HCT116 (cell line): ENCODE results near the gene IRS1. TPM values are rescaled to one million over a fixed set of nuclear protein-coding genes. Genes with fewer than 3 reads are reported as not detected.

Source experiments
- ATAC-seq: fragments of 200-7000 bp; cut with Tn5 transposase; 2 replicates; pipeline ENCODE4 v1.9.1; 2020; ENCODE audit warnings: mild to moderate bottlenecking, moderate library complexity
- BruUV-seq: library from RNA; stranded (reverse); fragments of 400-500 nt; replicated peaks from 2 replicates; lab custom pipeline; 2021; lab: Mats Ljungman, UMichigan
- CTCF ChIA-PET: fragments of 300-600 bp; sonication (Branson Sonifier 250); formaldehyde crosslinking; loops from one replicate; lab custom pipeline; 2021; ENCODE audit warnings: antibody characterized with exemption; lab: Charles Lee
- POLR2A ChIA-PET: fragments of 300-600, 350-600 bp; sonication (Branson Sonifier 250); formaldehyde crosslinking; loops from one replicate; lab custom pipeline; 2021; ENCODE audit warnings: antibody characterized with exemption; lab: Charles Lee
- RAD21 ChIA-PET, 2 experiments: fragments of 300-600 bp; sonication (Branson Sonifier 250); formaldehyde crosslinking; loops; one replicate each; lab custom pipeline; 2023; ENCODE audit warnings: low total read pairs in 2 of 2; ENCODE audit not compliant: uncharacterized antibody in 2 of 2, unreplicated experiment in 2 of 2, low non-redundant PET in 1 of 2; lab: Charles Lee
- DNase-seq: peaks from one replicate; pipeline ENCODE4 v3.0.0-alpha.2; 2010; ENCODE audit warnings: low read depth, low spot score
- H2AFZ ChIP-seq: fragments of 200-600 bp; shearing (Covaris generic), sonication (generic); 2 replicates; pipeline ENCODE4 v1.6.1; 2017; ENCODE audit warnings: low read depth, mixed run types, mixed read lengths, antibody characterized with exemption, low read length; ENCODE audit not compliant: poor library complexity, severe bottlenecking
- H3K27ac ChIP-seq: 2 replicates; pipeline ENCODE4 v1.5.1; 2012; ENCODE audit warnings: low read depth, low read length
- H3K27me3 ChIP-seq: fragments of 200-600 bp; sonication (generic); 2 replicates; pipeline ENCODE4 v1.6.1; 2016; ENCODE audit warnings: mixed run types, low read length, mixed read lengths; ENCODE audit not compliant: insufficient read depth
- H3K36me3 ChIP-seq, 2 experiments: fragments of 200-500 bp in 1 of 2; fragments of 200-600 bp in 1 of 2; sonication (Bioruptor generic) in 1 of 2; sonication (generic) in 1 of 2; 2 replicates each; pipeline versions ENCODE4 v1.5.1 to v1.6.1; 2014 to 2016; ENCODE audit warnings: low read length in 2 of 2, inconsistent platforms in 1 of 2, mixed read lengths in 1 of 2, mixed run types in 1 of 2; ENCODE audit not compliant: insufficient read depth in 2 of 2, control insufficient read depth in 1 of 2
- H3K4me1 ChIP-seq, 2 experiments: fragments of 200-600 bp in 1 of 2; sonication (generic) in 1 of 2; 2 replicates each; pipeline versions ENCODE4 v1.5.1 to v1.6.1; 2012 to 2017; ENCODE audit warnings: low read length in 2 of 2, inconsistent platforms in 1 of 2, mild to moderate bottlenecking in 1 of 2, mixed read lengths in 1 of 2, mixed run types in 1 of 2, moderate library complexity in 1 of 2; ENCODE audit not compliant: insufficient read depth in 2 of 2, control insufficient read depth in 1 of 2
- H3K4me2 ChIP-seq: fragments of 200-600 bp; sonication (generic); 2 replicates; pipeline ENCODE4 v1.6.1; 2017; ENCODE audit warnings: mixed run types, low read length, mixed read lengths
- H3K4me3 ChIP-seq, 2 experiments: fragments of 200-600 bp in 1 of 2; sonication (generic) in 1 of 2; replicated peaks in 1 of 2; 2 replicates each; pipeline ENCODE4 v1.5.1; 2011 to 2016; ENCODE audit warnings: low read length in 2 of 2, control low read depth in 1 of 2, low read depth in 1 of 2, mild to moderate bottlenecking in 1 of 2, mixed read lengths in 1 of 2, mixed run types in 1 of 2
- H3K79me2 ChIP-seq: fragments of 200-600 bp; sonication (generic); 2 replicates; pipeline ENCODE4 v1.6.1; 2017; ENCODE audit warnings: mild to moderate bottlenecking, mixed run types, low read length, moderate library complexity, mixed read lengths; ENCODE audit not compliant: insufficient read depth
- H3K9ac ChIP-seq: fragments of 200-600 bp; sonication (generic); 2 replicates; pipeline ENCODE4 v1.6.1; 2016; ENCODE audit warnings: low read length, mixed read lengths
- H3K9me2 ChIP-seq: fragments of 200-600 bp; sonication (generic), shearing (Covaris generic); 2 replicates; pipeline ENCODE4 v1.6.1; 2017; ENCODE audit warnings: mixed run types, mild to moderate bottlenecking, moderate library complexity; ENCODE audit not compliant: insufficient read depth
- H3K9me3 ChIP-seq, 2 experiments: fragments of 200-500 bp in 1 of 2; fragments of 200-600 bp in 1 of 2; sonication (Bioruptor generic) in 1 of 2; sonication (generic) in 1 of 2; 2 replicates each; pipeline ENCODE4 v1.6.1; 2014 to 2017; ENCODE audit warnings: low read length in 2 of 2, mixed read lengths in 2 of 2, inconsistent platforms in 1 of 2, low read depth in 1 of 2, mild to moderate bottlenecking in 1 of 2, mixed run types in 1 of 2, moderate library complexity in 1 of 2; ENCODE audit not compliant: control insufficient read depth in 1 of 2, insufficient read depth in 1 of 2
- H4K20me1 ChIP-seq: fragments of 200-600 bp; sonication (generic), shearing (Covaris generic); 2 replicates; pipeline ENCODE4 v1.6.1; 2017; ENCODE audit warnings: mixed run types, mild to moderate bottlenecking, moderate library complexity; ENCODE audit not compliant: insufficient read depth
- CEBPB ChIP-seq: IDR thresholded peaks from 2 replicates; pipeline ENCODE4 v1.6.1; 2012; ENCODE audit warnings: low read depth
- ELF1 ChIP-seq: IDR thresholded peaks from 2 replicates; pipeline ENCODE4 v1.6.1; 2012; ENCODE audit warnings: low read depth, borderline replicate concordance
- EZH2phosphoT487 ChIP-seq: fragments of 200-600 bp; IDR thresholded peaks from 2 replicates; pipeline ENCODE4 v1.6.1; 2018; ENCODE audit warnings: antibody characterized with exemption, borderline replicate concordance
- FOSL1 ChIP-seq: IDR thresholded peaks from 2 replicates; pipeline ENCODE4 v1.6.1; 2012; ENCODE audit warnings: low read depth
- JUND ChIP-seq: IDR thresholded peaks from 2 replicates; pipeline ENCODE4 v1.6.1; 2012
- MAX ChIP-seq: IDR thresholded peaks from 2 replicates; pipeline ENCODE4 v1.6.1; 2012
- POLR2AphosphoS5 ChIP-seq: IDR thresholded peaks from 2 replicates; pipeline ENCODE4 v1.6.1; 2011; ENCODE audit warnings: mild to moderate bottlenecking, low read depth, low read length, moderate library complexity
- RAD21 ChIP-seq: IDR thresholded peaks from 2 replicates; pipeline ENCODE4 v1.6.1; 2012; ENCODE audit warnings: low read depth, mild to moderate bottlenecking
- SIN3A ChIP-seq: IDR thresholded peaks from 2 replicates; pipeline ENCODE4 v1.6.1; 2012; ENCODE audit warnings: low read depth
- SP1 ChIP-seq: IDR thresholded peaks from 2 replicates; pipeline ENCODE4 v1.6.1; 2012; ENCODE audit warnings: low read depth
- TCF7L2 ChIP-seq: IDR thresholded peaks from 2 replicates; pipeline ENCODE4 v1.7.0; 2011; ENCODE audit warnings: borderline replicate concordance, inconsistent platforms; ENCODE audit not compliant: insufficient read depth, insufficient read length; ENCODE audit errors: extremely low read depth
- YY1 ChIP-seq: IDR thresholded peaks from 2 replicates; pipeline ENCODE4 v1.6.1; 2011; ENCODE audit warnings: low read length, low read depth, moderate library complexity, mild to moderate bottlenecking; ENCODE audit not compliant: insufficient replicate concordance; ENCODE audit errors: extremely low read depth
- ZFX ChIP-seq: fragments of 450-650 bp; IDR thresholded peaks from 2 replicates; pipeline ENCODE4 v1.6.1; 2017
- intact Hi-C: fragments of 100-400 bp; cut with micrococcal nuclease; formaldehyde crosslinking; loops from 2 replicates; pipeline ENCODE4 v1.10.0; 2022
- total RNA-seq: library from RNA; stranded (reverse); gene quantifications from one replicate; pipeline ENCODE4 v1.2.1, GENCODE V29; 2021; ENCODE audit not compliant: unreplicated experiment

Gene IRS1
- total RNA-seq, 1 experiment from 2014 or later, result 88.8 TPM

- peaks cover 0 to 16% of the 10 kb centered on the region in 2 experiments; a peak in 1 of 4 replicates for H3K36me3 ChIP-seq
- peak overlapping the region; percentile 7 to 28; a peak in 2 of 4 replicates for H3K4me3 ChIP-seq
- H3K9me2 ChIP-seq, result no peaks in the 10 kb centered on the region
- peaks cover 90 to 100% of the 10 kb centered on the region in 2 experiments for H3K4me1 ChIP-seq
- peak; percentile 48 for DNase-seq
- H3K9ac ChIP-seq, result peak overlapping the region; percentile 66
- peak overlapping the region; percentile 96 for H3K27ac ChIP-seq
- RAD21 ChIA-PET, result interaction anchor here in 1 of 2 experiments (0.5 kb wide), 1 partner anchor 112 kb away, joined by 3 read pairs; no protein-coding TSS in a partner anchor
- TF ChIP-seq JUND (peak; percentile 76), SIN3A (no peak), CEBPB (peak; percentile 20; the same call in 1 of the 2 replicates), POLR2AphosphoS5 (peak; percentile 22; the same call in 1 of the 2 replicates), YY1 (no peak), EZH2phosphoT487 (no peak), ELF1 (no peak), SP1 (peak; percentile 52; the same call in 1 of the 2 replicates), FOSL1 (peak; percentile 73), TCF7L2 (no peak), ZFX (no peak), RAD21 (0 out of 2 replicates have a peak, but pooled peaks have one; percentile 15), MAX (no peak)
- TF ChIP-seq, all 23 proteins: peak for 6
- POLR2A ChIA-PET, result interaction anchor here (1.8 kb wide), 1 partner anchor 85 kb away, joined by 5 read pairs; no protein-coding TSS in a partner anchor
- intact Hi-C loops, result no loop called here
- H3K27me3 ChIP-seq, result no peaks in the 10 kb centered on the region
- peaks cover 92% of the 10 kb centered on the region for H3K79me2 ChIP-seq
- H3K9me3 ChIP-seq, result no peaks in the 10 kb centered on the region
- H2AFZ ChIP-seq, result no peak overlapping the region
- peak overlapping the region; percentile 72 for H3K4me2 ChIP-seq
- no peaks in the 10 kb centered on the region for H4K20me1 ChIP-seq
- CTCF ChIA-PET, result no interaction called here
- BruUV-seq, result no TSS peak
- no peak for ATAC-seq
Observed at GRCh38 chr2:226758921-226759640, 40.5 kb downstream of the IRS1 start.
